Measurements from ENCODE around the gene CILP2. TPM values are rescaled to one million over a fixed set of nuclear protein-coding genes. Genes with fewer than 3 reads are reported as not detected.

Gene CILP2
- polyA plus RNA-seq, 1 experiment, result 0.20 TPM

GRCh38 chr19:19498255-19498991 lies 39.6 kb upstream of the CILP2 start:
- Histone ChIP-seq H3K27ac (ENCODE audit: low read depth, low read length) (no peak overlapping the region), H3K27me3 (ENCODE audit: control insufficient read depth, insufficient read depth, low read length) (no peaks in the 10 kb centered on the region), H3K4me3 (ENCODE audit: low read depth, low read length) (no peak overlapping the region), H3K9me3 (ENCODE audit: control insufficient read depth, insufficient read depth, low read length) (no peaks in the 10 kb centered on the region; the same call in 1 of the 2 replicates)
- no peak for DNase-seq (ENCODE audit: low read depth, low spot score)
- no peak for TF ChIP-seq CTCF (IDR thresholded peaks at IDR 0.05; ENCODE audit: low read depth, low read length)
- ChIA-PET CTCF (no interaction called here), POLR2A (no interaction called here)

- Histone ChIP-seq H3K4me3 (ENCODE audit: low read depth, low read length) (no peak overlapping the region), H3K9me3 (ENCODE audit: control insufficient read depth, insufficient read depth, low read length) (no peaks in the 10 kb centered on the region; the same call in 1 of the 2 replicates), H3K27ac (ENCODE audit: low read depth, low read length) (no peak overlapping the region), H3K27me3 (ENCODE audit: control insufficient read depth, insufficient read depth, low read length) (no peaks in the 10 kb centered on the region)
- ChIA-PET POLR2A (no interaction called here), CTCF (no interaction called here)
- DNase-seq (ENCODE audit: low read depth, low spot score), result no peak
- TF ChIP-seq CTCF (IDR thresholded peaks at IDR 0.05; ENCODE audit: low read depth, low read length), result no peak
Measured at GRCh38 chr19:19499272-19499995, 38.6 kb upstream of the CILP2 start.

- no peak for TF ChIP-seq CTCF (IDR thresholded peaks at IDR 0.05; ENCODE audit: low read depth, low read length)
- no peaks in the 10 kb centered on the region for H3K27me3 ChIP-seq (ENCODE audit: control insufficient read depth, insufficient read depth, low read length)
- ChIA-PET POLR2A (no interaction called here), CTCF (no interaction called here)
- H3K4me3 ChIP-seq (ENCODE audit: low read depth, low read length), result no peak overlapping the region
- no peak for DNase-seq (ENCODE audit: low read depth, low spot score)
- no peak overlapping the region for H3K27ac ChIP-seq (ENCODE audit: low read depth, low read length)
- H3K9me3 ChIP-seq (ENCODE audit: control insufficient read depth, insufficient read depth, low read length), result no peaks in the 10 kb centered on the region; the same call in 1 of the 2 replicates
Measured at GRCh38 chr19:19500975-19501644, 37.0 kb upstream of the CILP2 start.

- no peak for DNase-seq (ENCODE audit: low read depth, low spot score)
- no peak for TF ChIP-seq CTCF (IDR thresholded peaks at IDR 0.05; ENCODE audit: low read depth, low read length)
- Histone ChIP-seq H3K27me3 (ENCODE audit: control insufficient read depth, insufficient read depth, low read length) (no peaks in the 10 kb centered on the region), H3K4me3 (ENCODE audit: low read depth, low read length) (no peak overlapping the region), H3K9me3 (ENCODE audit: control insufficient read depth, insufficient read depth, low read length) (no peaks in the 10 kb centered on the region; the same call in 1 of the 2 replicates), H3K27ac (ENCODE audit: low read depth, low read length) (no peak overlapping the region)
- CTCF ChIA-PET, result no interaction called here
- POLR2A ChIA-PET, result no interaction called here
Measured at GRCh38 chr19:19501798-19502197, 36.3 kb upstream of the CILP2 start.

GRCh38 chr19:19502281-19502680 lies 35.8 kb upstream of the CILP2 start:
- Histone ChIP-seq H3K4me3 (ENCODE audit: low read depth, low read length) (no peak overlapping the region), H3K27me3 (ENCODE audit: control insufficient read depth, insufficient read depth, low read length) (no peaks in the 10 kb centered on the region), H3K27ac (ENCODE audit: low read depth, low read length) (no peak overlapping the region), H3K9me3 (ENCODE audit: control insufficient read depth, insufficient read depth, low read length) (no peaks in the 10 kb centered on the region; the same call in 1 of the 2 replicates)
- no peak for DNase-seq (ENCODE audit: low read depth, low spot score)
- no peak for TF ChIP-seq CTCF (IDR thresholded peaks at IDR 0.05; ENCODE audit: low read depth, low read length)
- ChIA-PET CTCF (no interaction called here), POLR2A (no interaction called here)
